Activated CD8-positive, alpha-beta T cell treated with anti-CD3 and anti-CD28 coated beads, Interleukin-2, amount 10 ng/mL, durations not matched to agents 7 days and 5 days (primary cell): ENCODE measurements around the gene SPTY2D1. TPM values are rescaled to one million over a fixed set of nuclear protein-coding genes. Genes with fewer than 3 reads are reported as not detected.
"Not testable (repeated sequence)": the region's sequence is repeated elsewhere in the genome, so short reads cannot be mapped to it uniquely, and the experiment has no call there.

Experiments used
- ATAC-seq: fragments of 150-1000 bp; cut with Tn5 transposase; one replicate; pipeline ENCODE4 v1.10.0; 2021; ENCODE audit warnings: moderate library complexity
- CTCF ChIA-PET: fragments of 350-600 bp; sonication (Branson Sonifier 250); formaldehyde crosslinking; loops from one replicate; lab custom pipeline; 2021; ENCODE audit warnings: antibody characterized with exemption; lab: Charles Lee
- POLR2A ChIA-PET: fragments of 350-600 bp; sonication (Branson Sonifier 250); formaldehyde crosslinking; loops from one replicate; lab custom pipeline; 2021; ENCODE audit warnings: antibody characterized with exemption; lab: Charles Lee
- DNase-seq: peaks from one replicate; pipeline ENCODE4 v3.0.0-alpha.2; 2020
- H3K27ac Mint-ChIP-seq: one replicate; pipeline ENCODE4 v1.8.0; 2021; ENCODE audit warnings: mild to moderate bottlenecking, mixed read lengths
- H3K27me3 Mint-ChIP-seq: one replicate; pipeline ENCODE4 v1.8.0; 2021; ENCODE audit warnings: low read depth, mixed read lengths
- H3K36me3 Mint-ChIP-seq: one replicate; pipeline ENCODE4 v1.8.0; 2021; ENCODE audit warnings: low read depth, mixed read lengths
- H3K4me1 Mint-ChIP-seq: one replicate; pipeline ENCODE4 v1.8.0; 2021; ENCODE audit warnings: low read depth, mixed read lengths
- H3K4me3 Mint-ChIP-seq: one replicate; pipeline ENCODE4 v1.8.0; 2021; ENCODE audit warnings: mild to moderate bottlenecking, mixed read lengths
- H3K9me3 Mint-ChIP-seq: one replicate; pipeline ENCODE4 v1.8.0; 2022; ENCODE audit warnings: mixed read lengths; ENCODE audit not compliant: insufficient read depth
- total RNA-seq, 2 experiments: library from RNA; stranded (reverse); gene quantifications; one replicate each; pipeline ENCODE4 v1.2.3, GENCODE V29; 2021

Gene SPTY2D1
- total RNA-seq, 2 experiments from 2014 or later: 25.7 to 26.0 TPM

DNA sequence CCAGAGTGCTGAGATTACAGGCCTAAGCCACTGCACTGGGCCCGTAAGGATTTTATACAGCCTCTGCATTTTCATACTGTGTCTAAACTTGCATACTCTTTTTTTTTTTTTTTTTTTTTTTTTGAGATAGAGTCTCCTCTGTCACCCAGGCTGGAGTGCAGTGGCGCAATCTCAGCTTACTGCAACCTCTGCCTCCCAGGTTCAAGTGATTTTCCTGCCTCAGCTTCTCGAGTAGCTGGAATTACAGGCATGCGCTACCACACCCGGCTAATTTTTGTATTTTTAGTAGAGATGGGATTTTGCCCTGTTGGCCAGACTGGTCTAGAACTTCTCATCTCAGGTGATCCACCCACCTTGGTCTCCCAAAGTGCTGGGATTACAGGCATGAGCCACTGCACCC lies 40.1 kb downstream of the SPTY2D1 start:
- H3K4me3 Mint-ChIP-seq, H3K36me3 Mint-ChIP-seq, DNase-seq, ATAC-seq, H3K27ac Mint-ChIP-seq, CTCF ChIA-PET, POLR2A ChIA-PET, H3K9me3 Mint-ChIP-seq, H3K27me3 Mint-ChIP-seq: not testable (repeated sequence)
- peaks cover 12% of the 10 kb centered on the region for H3K4me1 Mint-ChIP-seq

DNA sequence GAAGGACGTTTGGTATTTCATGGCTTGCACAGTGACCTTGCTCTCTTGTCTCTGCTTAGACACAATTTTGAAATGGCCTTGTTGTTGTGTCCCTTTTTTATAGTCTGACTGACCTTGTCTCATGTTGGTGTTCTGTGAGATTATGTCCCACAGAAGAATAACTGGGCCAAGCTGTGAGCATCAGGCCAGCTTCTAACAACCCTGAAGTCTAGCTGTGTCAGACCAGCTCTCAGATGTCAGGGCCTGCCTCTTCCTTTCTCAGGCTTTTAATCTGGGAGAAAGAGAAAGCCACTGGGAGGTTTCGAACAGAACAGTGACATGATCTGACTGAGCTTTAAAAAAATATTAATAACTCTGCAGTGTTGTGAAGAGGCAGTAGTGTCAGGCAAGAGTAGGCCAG lies 43.6 kb downstream of the SPTY2D1 start:
- CTCF ChIA-PET: interaction anchor here (0.7 to 2.1 kb wide), 5 partner anchors 12 to 174 kb away, joined by 3 to 7 read pairs (median 3); no protein-coding TSS in a partner anchor
- ATAC-seq (no peak), DNase-seq (no peak)
- Mint-ChIP-seq H3K36me3 (no peaks in the 10 kb centered on the region), H3K27ac (no peak overlapping the region), H3K4me1 (peaks cover 12% of the 10 kb centered on the region), H3K4me3 (no peak overlapping the region), H3K9me3 (no peaks in the 10 kb centered on the region), H3K27me3 (no peaks in the 10 kb centered on the region)
- POLR2A ChIA-PET: interaction anchor here (1.4 kb wide), 1 partner anchor 29 kb away, joined by 3 read pairs; no protein-coding TSS in a partner anchor

- no peak within 1 kb of the TSS for H3K4me3 Mint-ChIP-seq
- H3K27ac Mint-ChIP-seq: no peak within 1 kb of the TSS
- H3K27me3 Mint-ChIP-seq: no peaks in the 10 kb centered on the region
- DNase-seq (peak; percentile 67), ATAC-seq (peak; percentile 75)
- peaks cover 12% of the 10 kb centered on the region for H3K4me1 Mint-ChIP-seq
- CTCF ChIA-PET: interaction anchor here (0.9 to 1.9 kb wide), 4 partner anchors 9 to 48 kb away, joined by 3 to 7 read pairs (median 3); no protein-coding TSS in a partner anchor
- POLR2A ChIA-PET: interaction anchor here (0.6 to 2.1 kb wide), 8 partner anchors 10 to 689 kb away, joined by 3 to 9 read pairs (median 4); partner anchors contain the start of genes HPS5, LDHA, SPTY2D1 and TSG101
- H3K36me3 Mint-ChIP-seq: peaks cover 2% of the 10 kb centered on the region
- H3K9me3 Mint-ChIP-seq: no peaks in the 10 kb centered on the region
Observed at GRCh38 chr11:18588297-18589252, 45.6 kb downstream of the SPTY2D1 start, which contains the start of gene UEVLD. Gene UEVLD, minus strand, starts transcription at chr11:18588734. Its CDS starts 80 bp downstream, at chr11:18588654.

GRCh38 chr11:18581825-18582224 lies 52.3 kb downstream of the SPTY2D1 start:
- ChIA-PET POLR2A (interaction anchor here (0.7 kb wide), 1 partner anchor 15 kb away, joined by 3 read pairs; no protein-coding TSS in a partner anchor), CTCF (interaction anchor here (0.9 kb wide), 2 partner anchors 15 to 338 kb away, joined by 3 read pairs; no protein-coding TSS in a partner anchor)
- no peaks in the 10 kb centered on the region for H3K9me3 Mint-ChIP-seq
- no peak overlapping the region for H3K4me3 Mint-ChIP-seq
- H3K4me1 Mint-ChIP-seq: peaks cover 18% of the 10 kb centered on the region
- no peaks in the 10 kb centered on the region for H3K27me3 Mint-ChIP-seq
- H3K36me3 Mint-ChIP-seq: peaks cover 12% of the 10 kb centered on the region
- DNase-seq (no peak), ATAC-seq (no peak)
- H3K27ac Mint-ChIP-seq: no peak overlapping the region

DNA sequence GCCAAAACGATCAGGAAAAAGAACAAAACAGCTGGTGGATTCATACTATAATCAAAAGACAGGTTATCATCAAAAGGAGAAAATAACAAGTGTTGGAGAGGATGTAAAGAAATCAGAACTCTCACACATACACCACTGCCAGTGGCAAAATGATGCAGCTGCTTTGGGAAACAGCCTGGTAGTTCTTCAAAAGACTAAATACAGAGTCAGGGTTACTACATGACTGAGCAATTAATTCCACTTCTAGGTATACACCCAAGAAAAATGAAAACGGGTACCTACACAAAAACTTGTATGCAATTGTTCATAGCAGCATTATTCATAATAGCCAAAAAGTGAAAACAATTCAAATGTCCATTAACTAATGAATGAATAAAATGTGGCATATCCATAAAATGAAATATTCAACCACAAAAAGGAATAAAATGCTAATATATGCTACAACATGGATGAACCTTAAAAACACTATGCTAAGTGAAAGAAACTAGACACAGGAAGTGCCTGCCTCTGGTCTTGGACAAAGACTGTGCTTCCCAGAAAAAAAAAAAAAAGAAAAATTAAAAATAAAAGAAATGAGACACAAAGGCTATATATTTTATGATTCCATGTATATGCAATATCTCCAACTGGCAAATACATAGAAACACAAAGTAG lies 53.9 kb downstream of the SPTY2D1 start:
- no peaks in the 10 kb centered on the region for H3K9me3 Mint-ChIP-seq
- no peak for DNase-seq
- H3K27ac Mint-ChIP-seq: no peak overlapping the region
- peaks cover 16% of the 10 kb centered on the region for H3K36me3 Mint-ChIP-seq
- no peak for ATAC-seq
- no peaks in the 10 kb centered on the region for H3K27me3 Mint-ChIP-seq
- ChIA-PET POLR2A (interaction anchor here (1.3 kb wide), 1 partner anchor 54 kb away, joined by 6 read pairs; the partner anchor contains the start of gene TSG101), CTCF (interaction anchor here (1.5 to 3.2 kb wide), 3 partner anchors 40 to 336 kb away, joined by 4 to 9 read pairs (median 5); no protein-coding TSS in a partner anchor)
- H3K4me1 Mint-ChIP-seq: peaks cover 20% of the 10 kb centered on the region
- H3K4me3 Mint-ChIP-seq: no peak overlapping the region

- ATAC-seq (peak; percentile 76), DNase-seq (no peak)
- H3K27me3 Mint-ChIP-seq: no peaks in the 10 kb centered on the region
- H3K4me3 Mint-ChIP-seq: peak overlapping the region; percentile 26
- ChIA-PET CTCF (interaction anchor here (0.8 to 3.2 kb wide), 14 partner anchors 8 to 335 kb away, joined by 3 to 9 read pairs (median 4); partner anchors contain the start of gene SPTY2D1), POLR2A (interaction anchor here (1.1 to 1.3 kb wide), 2 partner anchors 53 to 54 kb away, joined by 4 to 6 read pairs; partner anchors contain the start of gene TSG101)
- H3K27ac Mint-ChIP-seq: peak overlapping the region; percentile 65
- peaks cover 17% of the 10 kb centered on the region for H3K36me3 Mint-ChIP-seq
- peaks cover 20% of the 10 kb centered on the region for H3K4me1 Mint-ChIP-seq
- H3K9me3 Mint-ChIP-seq: no peaks in the 10 kb centered on the region
Observed at GRCh38 chr11:18578975-18579598, 55.1 kb downstream of the SPTY2D1 start.

DNA sequence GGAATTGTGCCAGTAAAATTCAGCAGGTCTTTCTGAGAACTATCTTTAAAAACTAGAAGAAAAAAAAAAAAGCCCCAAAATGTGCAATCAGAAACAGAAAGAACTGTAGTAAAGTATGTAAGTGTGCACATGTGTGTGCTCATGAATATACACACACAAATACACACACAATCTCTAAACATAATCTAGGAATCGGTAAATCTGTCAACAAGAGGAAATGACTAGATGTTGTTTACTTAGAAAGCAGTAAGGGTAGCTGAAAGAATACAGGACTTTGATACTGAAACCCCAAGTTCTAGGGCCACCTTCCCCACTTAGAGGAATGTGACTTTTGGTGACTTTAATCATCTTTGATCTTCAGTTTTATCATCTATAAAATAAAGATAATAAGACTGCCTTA lies 58.8 kb downstream of the SPTY2D1 start:
- Mint-ChIP-seq H3K4me3 (no peak overlapping the region), H3K27ac (no peak overlapping the region), H3K27me3 (no peaks in the 10 kb centered on the region), H3K9me3 (no peaks in the 10 kb centered on the region), H3K36me3 (peaks cover 21% of the 10 kb centered on the region), H3K4me1 (peaks cover 20% of the 10 kb centered on the region)
- no peak for ATAC-seq
- DNase-seq: no peak
- POLR2A ChIA-PET: no interaction called here
- CTCF ChIA-PET: interaction anchor here (1.2 kb wide), 1 partner anchor 35 kb away, joined by 4 read pairs; no protein-coding TSS in a partner anchor

- no peaks in the 10 kb centered on the region for H3K9me3 Mint-ChIP-seq
- ATAC-seq: no peak
- H3K4me1 Mint-ChIP-seq: no peaks in the 10 kb centered on the region
- peaks cover 13% of the 10 kb centered on the region for H3K36me3 Mint-ChIP-seq
- no peak for DNase-seq
- CTCF ChIA-PET: interaction anchor here (0.9 to 1.5 kb wide), 2 partner anchors 15 to 83 kb away, joined by 3 read pairs; no protein-coding TSS in a partner anchor
- H3K27ac Mint-ChIP-seq: no peak overlapping the region
- POLR2A ChIA-PET: no interaction called here
- H3K4me3 Mint-ChIP-seq: no peak overlapping the region
- H3K27me3 Mint-ChIP-seq: no peaks in the 10 kb centered on the region
Observed at GRCh38 chr11:18567081-18567480, 67.1 kb downstream of the SPTY2D1 start.

- no peak for ATAC-seq
- no peaks in the 10 kb centered on the region for H3K9me3 Mint-ChIP-seq
- H3K4me3 Mint-ChIP-seq: no peak overlapping the region
- H3K27me3 Mint-ChIP-seq: no peaks in the 10 kb centered on the region
- ChIA-PET POLR2A (no interaction called here), CTCF (interaction anchor here (1.5 kb wide), 1 partner anchor 16 kb away, joined by 3 read pairs; no protein-coding TSS in a partner anchor)
- no peak overlapping the region for H3K27ac Mint-ChIP-seq
- no peak for DNase-seq
- no peaks in the 10 kb centered on the region for H3K4me1 Mint-ChIP-seq
- H3K36me3 Mint-ChIP-seq: peaks cover 12% of the 10 kb centered on the region
Observed at GRCh38 chr11:18566406-18566805, 67.7 kb downstream of the SPTY2D1 start.

- no peaks in the 10 kb centered on the region for H3K27me3 Mint-ChIP-seq
- H3K4me1 Mint-ChIP-seq: no peaks in the 10 kb centered on the region
- no peak overlapping the region for H3K27ac Mint-ChIP-seq
- H3K36me3 Mint-ChIP-seq: peaks cover 13% of the 10 kb centered on the region
- ChIA-PET POLR2A (no interaction called here), CTCF (interaction anchor here (0.9 to 2.5 kb wide), 5 partner anchors 15 to 200 kb away, joined by 3 to 7 read pairs (median 4); no protein-coding TSS in a partner anchor)
- H3K9me3 Mint-ChIP-seq: no peaks in the 10 kb centered on the region
- ATAC-seq: no peak
- H3K4me3 Mint-ChIP-seq: no peak overlapping the region
- DNase-seq: no peak
Observed at GRCh38 chr11:18564149-18564548, 70.0 kb downstream of the SPTY2D1 start.
